Measurements from ENCODE around the gene TFAP2E. TPM values are rescaled to one million over a fixed set of nuclear protein-coding genes. Genes with fewer than 3 reads are reported as not detected.

TFAP2E gene
- polyA plus RNA-seq, 1 donor from 2014 or later, result 7.0 TPM

DNA sequence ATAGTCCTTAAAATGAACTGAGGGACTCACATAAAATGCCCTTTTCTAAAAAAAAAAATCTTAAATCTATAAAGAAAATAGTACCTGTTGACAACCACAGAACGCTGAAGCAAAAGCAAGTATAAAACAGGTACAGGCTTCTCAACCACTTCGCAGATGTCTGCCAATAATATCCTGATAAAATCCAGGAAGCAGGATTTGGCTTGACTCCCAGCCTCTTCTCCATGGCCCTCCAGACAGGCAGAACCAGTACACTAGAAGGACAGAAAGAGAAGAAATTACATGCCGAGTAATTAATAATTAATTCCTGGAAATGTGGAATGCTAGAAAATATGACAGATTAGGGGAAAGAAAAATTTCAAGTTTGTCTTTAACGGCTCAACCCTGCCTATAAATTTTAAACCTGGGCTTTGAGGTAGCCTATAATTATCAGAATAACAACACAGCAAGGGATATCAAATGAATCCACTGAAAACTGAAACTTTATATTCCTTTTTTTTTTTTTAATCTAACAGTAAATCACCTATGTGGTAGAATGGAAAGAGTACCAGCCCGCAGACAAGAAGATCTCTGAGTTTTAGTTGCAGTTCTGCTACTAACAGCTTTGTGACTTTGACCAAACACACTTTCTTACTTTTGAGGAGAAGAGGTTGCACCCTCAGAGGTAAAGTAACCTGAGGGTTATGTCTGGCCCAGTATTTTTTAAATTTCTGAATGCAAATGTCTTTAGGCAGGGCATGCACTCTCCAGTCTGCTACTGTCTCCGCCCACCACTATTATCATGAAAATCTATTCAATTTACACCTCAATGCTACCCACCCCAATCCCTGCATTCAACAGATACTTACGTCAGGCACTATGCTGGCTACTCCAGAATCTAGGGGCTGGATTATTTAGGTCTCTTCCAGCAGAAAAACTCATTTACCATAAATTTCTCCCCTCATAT lies 18.6 kb upstream of the TFAP2E start:
- H2AFZ ChIP-seq (ENCODE audit: low read depth, low read length), result no peak overlapping the region
- peaks cover 5% of the 10 kb centered on the region for H3F3A ChIP-seq (ENCODE audit: insufficient read depth, low read length, poor library complexity, severe bottlenecking)
- no peak overlapping the region for H3K27ac ChIP-seq (ENCODE audit: low read length)
- H3K4me3 ChIP-seq (ENCODE audit: low read length), result peak overlapping the region; percentile 93
- TF ChIP-seq SMC3 (conservative IDR thresholded peaks at IDR 0.05; ENCODE audit: poor library complexity), result no peak
- TF ChIP-seq, protein P1, sequence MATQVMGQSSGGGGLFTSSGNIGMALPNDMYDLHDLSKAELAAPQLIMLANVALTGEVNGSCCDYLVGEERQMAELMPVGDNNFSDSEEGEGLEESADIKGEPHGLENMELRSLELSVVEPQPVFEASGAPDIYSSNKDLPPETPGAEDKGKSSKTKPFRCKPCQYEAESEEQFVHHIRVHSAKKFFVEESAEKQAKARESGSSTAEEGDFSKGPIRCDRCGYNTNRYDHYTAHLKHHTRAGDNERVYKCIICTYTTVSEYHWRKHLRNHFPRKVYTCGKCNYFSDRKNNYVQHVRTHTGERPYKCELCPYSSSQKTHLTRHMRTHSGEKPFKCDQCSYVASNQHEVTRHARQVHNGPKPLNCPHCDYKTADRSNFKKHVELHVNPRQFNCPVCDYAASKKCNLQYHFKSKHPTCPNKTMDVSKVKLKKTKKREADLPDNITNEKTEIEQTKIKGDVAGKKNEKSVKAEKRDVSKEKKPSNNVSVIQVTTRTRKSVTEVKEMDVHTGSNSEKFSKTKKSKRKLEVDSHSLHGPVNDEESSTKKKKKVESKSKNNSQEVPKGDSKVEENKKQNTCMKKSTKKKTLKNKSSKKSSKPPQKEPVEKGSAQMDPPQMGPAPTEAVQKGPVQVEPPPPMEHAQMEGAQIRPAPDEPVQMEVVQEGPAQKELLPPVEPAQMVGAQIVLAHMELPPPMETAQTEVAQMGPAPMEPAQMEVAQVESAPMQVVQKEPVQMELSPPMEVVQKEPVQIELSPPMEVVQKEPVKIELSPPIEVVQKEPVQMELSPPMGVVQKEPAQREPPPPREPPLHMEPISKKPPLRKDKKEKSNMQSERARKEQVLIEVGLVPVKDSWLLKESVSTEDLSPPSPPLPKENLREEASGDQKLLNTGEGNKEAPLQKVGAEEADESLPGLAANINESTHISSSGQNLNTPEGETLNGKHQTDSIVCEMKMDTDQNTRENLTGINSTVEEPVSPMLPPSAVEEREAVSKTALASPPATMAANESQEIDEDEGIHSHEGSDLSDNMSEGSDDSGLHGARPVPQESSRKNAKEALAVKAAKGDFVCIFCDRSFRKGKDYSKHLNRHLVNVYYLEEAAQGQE (IDR thresholded peaks at IDR 0.05; ENCODE audit: borderline replicate concordance), result no peak
- TF ChIP-seq EZH2 (IDR thresholded peaks at IDR 0.05; ENCODE audit: borderline replicate concordance, insufficient read depth, low read length, poor library complexity, severe bottlenecking), result no peak
- no peaks in the 10 kb centered on the region for H3K27me3 ChIP-seq (ENCODE audit: insufficient read depth, low read depth, low read length)
- H4K20me1 ChIP-seq (ENCODE audit: insufficient read depth), result no peaks in the 10 kb centered on the region
- peaks cover 4% of the 10 kb centered on the region for H3K36me3 ChIP-seq (ENCODE audit: insufficient read depth, low read length)
- no peaks in the 10 kb centered on the region for H3K9me2 ChIP-seq (ENCODE audit: insufficient read depth, low read length)
- no peak overlapping the region for H3K4me2 ChIP-seq (ENCODE audit: low read length)
- no peak overlapping the region for H3K9ac ChIP-seq (ENCODE audit: low read length)
- peaks cover 18% of the 10 kb centered on the region for H3K79me2 ChIP-seq (replicated peaks; ENCODE audit: insufficient read depth, low read length)
- H3K9me3 ChIP-seq (ENCODE audit: low read length), result no peaks in the 10 kb centered on the region

DNA sequence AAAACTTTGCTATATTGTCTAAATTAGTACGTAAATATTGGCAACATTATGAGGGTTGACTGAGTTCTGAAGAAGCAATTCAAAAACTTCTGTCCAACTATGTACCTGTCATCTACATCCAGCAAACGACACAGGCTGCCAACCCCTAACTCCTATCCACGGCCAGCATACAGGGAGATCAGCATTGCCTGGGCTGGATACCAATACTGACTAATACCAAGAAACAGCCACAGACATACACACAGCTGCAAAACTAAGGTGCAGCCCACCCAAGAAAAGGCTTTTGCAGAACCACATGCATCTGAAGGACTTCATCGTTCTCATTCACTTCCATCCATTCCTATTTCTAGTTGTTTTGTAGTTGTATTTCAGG lies 17.9 kb upstream of the TFAP2E start:
- H3K4me2 ChIP-seq (ENCODE audit: low read length), result no peak overlapping the region

More for the DNA sequence above, 17.9 kb upstream of the TFAP2E start:
- no peak overlapping the region for H3K9ac ChIP-seq (ENCODE audit: low read length)
- H3K9me2 ChIP-seq (ENCODE audit: insufficient read depth, low read length), result no peaks in the 10 kb centered on the region
- no peak overlapping the region for H2AFZ ChIP-seq (ENCODE audit: low read depth, low read length)
- H3K9me3 ChIP-seq (ENCODE audit: low read length), result no peaks in the 10 kb centered on the region
- peaks cover 4% of the 10 kb centered on the region for H3K36me3 ChIP-seq (ENCODE audit: insufficient read depth, low read length)
- no peak overlapping the region for H3K27ac ChIP-seq (ENCODE audit: low read length)
- H4K20me1 ChIP-seq (ENCODE audit: insufficient read depth), result no peaks in the 10 kb centered on the region
- peak overlapping the region; percentile 93 for H3K4me3 ChIP-seq (ENCODE audit: low read length)
- H3K79me2 ChIP-seq (replicated peaks; ENCODE audit: insufficient read depth, low read length), result peaks cover 18% of the 10 kb centered on the region
- H3K27me3 ChIP-seq (ENCODE audit: insufficient read depth, low read depth, low read length), result no peaks in the 10 kb centered on the region
- TF ChIP-seq RAD21 (conservative IDR thresholded peaks at IDR 0.05) (no peak), POLR2AphosphoS5 (IDR thresholded peaks at IDR 0.05) (no peak), EZH2 (IDR thresholded peaks at IDR 0.05; ENCODE audit: borderline replicate concordance, insufficient read depth, low read length, poor library complexity, severe bottlenecking) (no peak), TAF1 (IDR thresholded peaks at IDR 0.05; ENCODE audit: low read depth) (no peak), EP300 (conservative IDR thresholded peaks at IDR 0.05; ENCODE audit: poor library complexity, severe bottlenecking) (no peak)
- TF ChIP-seq, protein P2, sequence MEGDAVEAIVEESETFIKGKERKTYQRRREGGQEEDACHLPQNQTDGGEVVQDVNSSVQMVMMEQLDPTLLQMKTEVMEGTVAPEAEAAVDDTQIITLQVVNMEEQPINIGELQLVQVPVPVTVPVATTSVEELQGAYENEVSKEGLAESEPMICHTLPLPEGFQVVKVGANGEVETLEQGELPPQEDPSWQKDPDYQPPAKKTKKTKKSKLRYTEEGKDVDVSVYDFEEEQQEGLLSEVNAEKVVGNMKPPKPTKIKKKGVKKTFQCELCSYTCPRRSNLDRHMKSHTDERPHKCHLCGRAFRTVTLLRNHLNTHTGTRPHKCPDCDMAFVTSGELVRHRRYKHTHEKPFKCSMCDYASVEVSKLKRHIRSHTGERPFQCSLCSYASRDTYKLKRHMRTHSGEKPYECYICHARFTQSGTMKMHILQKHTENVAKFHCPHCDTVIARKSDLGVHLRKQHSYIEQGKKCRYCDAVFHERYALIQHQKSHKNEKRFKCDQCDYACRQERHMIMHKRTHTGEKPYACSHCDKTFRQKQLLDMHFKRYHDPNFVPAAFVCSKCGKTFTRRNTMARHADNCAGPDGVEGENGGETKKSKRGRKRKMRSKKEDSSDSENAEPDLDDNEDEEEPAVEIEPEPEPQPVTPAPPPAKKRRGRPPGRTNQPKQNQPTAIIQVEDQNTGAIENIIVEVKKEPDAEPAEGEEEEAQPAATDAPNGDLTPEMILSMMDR (IDR thresholded peaks at IDR 0.05; ENCODE audit: poor library complexity, severe bottlenecking), result no peak
- H3F3A ChIP-seq (ENCODE audit: insufficient read depth, low read length, poor library complexity, severe bottlenecking), result peaks cover 5% of the 10 kb centered on the region
